Stimulated activated CD8-positive, alpha-beta memory T cell treated with anti-CD3 and anti-CD28 coated beads, Interleukin-7, amount 100 ng/mL, for 48 hours (primary cell): ENCODE data around the gene ADNP.
"Not testable (repeated sequence)": the region's sequence is repeated elsewhere in the genome, so short reads cannot be mapped to it uniquely, and the experiment has no call there.

Source experiments
- DNase-seq, 2 donors: peaks; one replicate each; pipeline ENCODE4 v3.0.0-alpha.2; 2020; ENCODE audit warnings: low read depth in 1 of 2; ENCODE audit errors: extremely low read depth in 1 of 2

ADNP gene

GRCh38 chr20:50903353-50904051, 27.7 kb downstream of the ADNP start:
- no peak for DNase-seq

DNA sequence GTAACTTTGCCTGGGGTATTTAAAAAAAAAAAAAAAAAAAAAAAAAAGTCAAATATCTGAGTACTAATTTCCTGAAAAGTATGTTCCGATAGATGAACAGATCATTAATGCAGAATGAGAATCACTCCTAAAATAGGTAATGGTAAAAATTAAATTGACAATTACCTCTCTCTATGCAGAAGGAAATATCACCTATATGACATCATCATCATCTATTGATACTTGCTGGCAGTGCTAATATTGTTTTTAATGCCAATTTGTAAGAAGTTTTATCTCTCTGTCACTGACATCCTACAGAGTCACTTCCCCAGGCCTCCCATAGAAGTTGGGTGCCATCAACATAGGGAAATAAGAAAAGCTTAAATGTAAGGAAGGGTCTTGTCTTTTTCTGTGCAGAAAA, 29.9 kb downstream of the ADNP start:
- no peak for DNase-seq

GRCh38 chr20:50900261-50900660, 31.0 kb downstream of the ADNP start:
- DNase-seq: no peak

- DNase-seq: no peak
These were observed 32.8 kb downstream of the ADNP start for GRCh38 chr20:50898475-50898874.

DNA sequence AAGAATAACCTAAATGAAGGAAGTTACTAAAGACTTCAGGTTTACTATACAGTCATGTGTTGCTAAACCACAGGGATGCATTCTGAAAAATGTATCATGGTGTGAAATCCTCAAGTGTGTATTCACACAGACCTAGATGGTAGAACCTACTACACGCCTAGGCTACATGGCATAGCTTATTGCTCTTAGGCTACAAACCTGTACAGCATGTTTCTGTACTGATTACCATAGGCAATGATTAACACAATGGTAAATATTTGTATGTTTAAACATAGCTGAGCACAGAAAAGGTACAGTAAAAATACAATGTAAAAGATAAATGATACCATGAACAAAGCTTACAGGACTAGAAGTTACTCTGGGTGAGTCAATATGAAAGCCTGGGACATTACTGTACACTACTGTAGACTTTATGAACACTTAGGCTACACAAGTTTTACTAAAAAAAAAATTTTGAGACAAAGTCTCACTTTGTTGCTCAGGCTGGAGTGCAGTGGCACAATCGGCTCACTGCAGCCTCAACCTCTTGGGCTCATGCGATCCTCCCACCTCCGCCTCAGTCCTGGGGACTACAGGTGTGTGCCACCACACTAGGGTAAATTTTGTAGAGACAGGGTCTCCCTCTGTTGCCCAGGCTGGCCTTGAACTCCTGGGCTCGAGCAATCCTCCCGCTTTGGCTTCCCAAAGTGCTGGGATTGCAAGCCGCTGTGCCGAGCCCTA, 36.0 kb downstream of the ADNP start:
- DNase-seq: no peak

- DNase-seq: no peak
These were observed 37.6 kb downstream of the ADNP start for GRCh38 chr20:50893620-50894019.

- no peak for DNase-seq
These were observed 38.8 kb downstream of the ADNP start for GRCh38 chr20:50892394-50892793.

DNA sequence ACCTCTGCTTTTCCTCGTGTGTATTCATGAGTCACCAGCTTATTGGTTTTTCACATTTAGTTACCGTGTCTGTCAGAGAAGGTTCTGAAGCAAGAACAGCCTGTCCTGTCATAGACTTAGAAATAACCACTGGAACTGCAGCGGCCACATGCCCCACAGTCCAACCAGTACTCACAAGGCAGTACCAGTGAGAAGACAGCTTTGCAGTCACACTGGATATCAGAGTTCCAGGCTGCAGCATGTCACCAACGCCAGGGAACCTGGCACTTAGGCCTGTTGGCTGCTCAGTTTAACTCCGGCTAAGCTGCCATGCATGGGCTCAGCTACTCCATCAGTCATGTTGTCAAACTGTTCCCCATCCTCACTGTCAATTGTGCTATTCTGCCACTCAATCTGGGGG, 40.1 kb downstream of the ADNP start:
- no peak for DNase-seq

DNA sequence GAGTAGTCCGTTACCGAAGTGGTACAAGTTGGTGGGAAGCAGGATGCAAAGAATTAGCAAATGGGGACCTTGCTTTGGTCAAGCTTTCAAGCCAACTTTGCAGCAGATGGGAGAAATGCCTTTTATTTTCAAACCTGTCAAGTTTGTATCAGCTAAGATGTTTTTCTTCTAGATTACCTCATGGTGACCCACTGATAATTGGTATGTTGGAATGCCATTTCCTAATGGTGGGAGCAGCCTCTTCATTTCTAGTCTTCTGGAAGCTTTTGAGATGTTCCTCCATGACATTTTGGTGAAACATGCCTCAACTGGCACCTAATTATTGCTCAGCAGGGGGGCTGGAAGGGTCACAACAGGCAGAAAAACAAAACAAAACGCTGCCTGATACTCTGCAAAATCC, 43.7 kb downstream of the ADNP start:
- no peak for DNase-seq

DNA sequence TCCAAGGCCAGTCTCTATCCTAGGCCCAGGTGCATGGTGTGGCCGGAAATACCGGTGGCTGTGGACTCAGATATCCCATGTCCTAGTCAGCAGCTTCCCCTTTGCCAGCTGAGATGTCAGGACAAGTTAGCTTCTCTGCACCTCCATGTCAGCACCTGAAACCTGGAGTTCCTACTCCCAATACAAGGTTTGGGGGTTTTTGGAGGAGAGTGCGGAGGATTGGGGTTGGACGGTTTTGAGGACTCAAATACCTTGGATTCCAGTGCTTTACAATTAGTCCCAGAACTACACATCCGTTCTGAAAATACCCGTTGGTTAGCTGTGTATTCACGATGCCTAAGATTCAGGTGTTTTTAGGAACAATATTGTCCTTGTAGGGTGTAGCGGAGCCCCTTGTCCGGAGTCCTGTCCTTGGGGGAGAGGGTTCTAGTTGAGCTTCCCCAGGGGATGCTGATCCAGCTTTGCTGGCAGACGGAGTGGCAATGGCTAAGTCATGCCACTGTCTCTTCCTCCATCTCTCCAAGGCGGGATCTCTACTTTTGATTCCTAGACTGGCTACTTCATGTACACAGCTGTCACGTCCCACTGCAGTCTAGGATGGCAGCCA, 45.0 kb downstream of the ADNP start:
- DNase-seq: no peak

- no peak for DNase-seq
These were observed 45.5 kb downstream of the ADNP start for GRCh38 chr20:50885781-50886180.

DNA sequence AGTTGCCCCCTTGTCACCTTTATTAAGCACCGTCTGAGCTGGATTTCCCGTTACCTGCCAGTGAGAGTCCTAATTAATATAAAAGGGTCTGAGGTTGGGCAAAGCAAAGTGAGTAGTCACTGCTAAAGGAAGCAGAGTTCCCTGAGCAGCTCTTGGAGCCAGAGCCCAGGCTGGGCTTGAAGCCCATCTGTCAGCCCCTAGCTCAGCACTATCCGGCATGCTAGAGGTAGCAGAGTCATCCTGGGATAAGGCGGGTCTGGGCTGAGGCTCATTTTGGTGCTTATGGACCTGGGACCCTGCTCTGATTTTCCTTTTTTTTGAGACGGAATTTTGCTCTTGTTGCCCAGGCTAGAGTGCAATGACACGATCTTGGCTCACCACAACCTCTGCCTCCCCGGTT, 46.2 kb downstream of the ADNP start:
- no peak for DNase-seq

- DNase-seq: no peak
These were observed 47.4 kb downstream of the ADNP start for GRCh38 chr20:50883856-50884255.

DNA sequence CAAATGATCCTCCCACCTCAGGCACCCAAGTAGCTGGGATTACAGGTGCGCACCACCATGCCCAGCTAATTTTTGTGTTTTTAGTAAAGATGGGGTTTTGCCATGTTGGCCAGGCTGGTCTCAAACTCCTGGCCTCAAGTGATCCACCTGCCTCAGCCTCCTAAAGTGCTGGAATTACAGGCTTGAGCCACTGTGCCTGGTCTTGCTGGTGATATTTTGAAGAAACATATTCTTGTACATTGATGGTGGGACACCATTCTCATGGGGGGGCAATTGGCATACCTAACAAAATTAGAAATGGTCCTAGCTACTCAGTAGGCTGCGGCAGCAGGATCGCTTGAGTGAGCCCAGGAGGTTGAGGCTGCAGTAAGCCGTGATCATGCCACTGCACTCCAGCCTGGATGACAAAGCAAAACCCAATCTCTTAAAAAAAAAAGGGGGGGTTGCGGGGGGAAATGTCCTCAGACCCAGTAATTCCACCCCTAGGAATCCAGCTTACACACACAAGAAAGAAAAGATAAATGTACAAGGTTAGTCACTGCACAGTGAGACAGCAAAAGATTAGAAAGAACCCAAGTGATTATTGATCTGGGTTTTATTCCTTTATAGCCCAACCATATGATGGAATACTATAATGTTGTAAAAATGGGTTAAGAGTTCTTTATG, 49.3 kb downstream of the ADNP start:
- DNase-seq: not testable (repeated sequence)

DNA sequence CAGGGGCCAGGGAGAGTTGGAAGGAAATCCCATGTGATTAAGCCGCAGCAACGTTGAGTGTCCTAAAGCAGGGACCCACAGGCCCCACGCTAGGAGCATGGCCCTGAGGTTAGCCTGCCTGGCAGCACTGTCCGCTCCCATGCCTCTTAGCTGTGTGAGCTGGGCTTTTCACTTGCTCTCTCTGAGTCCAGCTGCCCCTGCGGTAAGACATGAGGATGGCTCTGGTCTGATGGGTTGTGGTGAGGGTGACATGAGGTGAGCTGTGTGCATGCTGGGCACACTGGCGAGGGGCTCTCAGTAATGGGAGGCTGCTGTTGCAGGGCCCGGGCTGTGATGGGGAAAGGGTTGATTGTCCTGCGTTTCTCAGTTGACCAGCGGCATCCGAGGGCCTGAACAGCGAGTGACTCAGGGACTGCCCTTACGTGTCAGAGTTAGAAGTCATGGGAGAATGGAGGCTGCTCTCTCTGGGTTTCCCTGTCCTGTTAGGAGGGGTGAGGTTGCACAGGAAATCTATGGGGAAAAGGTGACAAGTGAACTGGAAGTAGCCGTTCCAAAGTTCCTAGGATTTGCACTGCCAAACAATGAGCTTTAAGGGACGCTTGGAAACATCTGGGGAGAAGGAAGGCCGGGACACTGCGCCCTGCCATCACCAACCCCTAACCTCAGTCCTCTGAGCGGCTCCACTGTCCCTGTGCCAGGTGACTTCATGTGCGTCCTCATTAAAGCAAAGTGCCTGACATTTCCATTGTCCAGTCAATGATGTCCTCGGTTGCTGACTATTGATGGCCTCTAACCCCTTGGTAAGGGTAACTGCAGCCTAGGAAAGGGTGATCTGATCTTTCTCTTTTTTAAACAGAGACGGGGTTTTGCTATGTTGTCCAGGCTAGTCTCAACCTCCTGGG, 51.3 kb downstream of the ADNP start:
- DNase-seq: no peak

- no peak for DNase-seq
These were observed 53.9 kb downstream of the ADNP start for GRCh38 chr20:50877232-50877743.

DNA sequence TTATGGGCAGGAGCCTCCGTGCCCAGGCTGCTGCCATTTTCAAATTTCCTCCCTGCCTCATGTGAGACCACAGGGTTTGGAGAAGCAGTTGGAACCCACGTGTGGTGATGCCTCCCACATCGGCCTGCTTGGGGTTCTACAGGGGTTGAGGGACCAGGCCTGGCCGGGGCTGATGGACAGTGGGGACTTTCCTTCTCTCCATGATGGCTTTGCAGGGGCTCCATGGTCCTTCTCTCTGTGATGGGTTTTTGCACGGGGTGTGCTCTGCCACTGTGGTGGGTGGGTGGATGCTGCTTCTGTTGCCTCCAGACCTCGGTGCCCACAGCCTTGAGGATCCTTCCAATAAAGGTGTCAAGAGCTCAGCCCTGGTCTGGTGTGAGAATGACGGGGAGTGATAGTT, 54.4 kb downstream of the ADNP start:
- no peak for DNase-seq

DNA sequence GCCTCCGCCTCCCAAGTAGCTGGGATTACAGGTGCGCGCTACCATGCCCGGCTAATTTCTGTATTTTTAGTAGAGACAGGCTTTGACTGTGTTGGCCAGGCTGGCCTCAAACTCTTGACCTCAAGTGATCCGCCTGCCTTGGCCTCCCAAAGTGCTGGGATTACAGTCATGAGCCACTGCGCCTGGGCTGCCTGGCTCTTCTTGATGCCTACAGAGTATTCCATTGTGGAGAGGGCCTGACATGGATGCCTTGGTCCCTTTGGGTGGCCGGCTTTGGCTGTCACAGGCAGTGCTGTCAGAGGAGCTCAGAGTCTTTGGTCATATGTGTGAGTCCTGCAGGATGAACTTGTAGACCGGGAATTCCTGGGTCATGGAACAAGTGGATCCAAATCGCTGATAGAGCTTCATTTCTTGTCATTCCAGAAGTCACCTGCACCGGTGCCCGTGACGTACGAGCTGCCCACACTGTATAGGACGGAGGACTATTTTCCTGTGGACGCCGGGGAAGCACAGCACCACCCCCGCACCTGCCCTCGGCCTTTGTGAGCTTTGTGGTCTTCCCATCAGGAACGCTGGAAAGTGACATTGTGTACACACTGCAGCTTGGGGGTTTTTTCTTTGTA, 55.1 kb downstream of the ADNP start:
- DNase-seq: no peak

DNA sequence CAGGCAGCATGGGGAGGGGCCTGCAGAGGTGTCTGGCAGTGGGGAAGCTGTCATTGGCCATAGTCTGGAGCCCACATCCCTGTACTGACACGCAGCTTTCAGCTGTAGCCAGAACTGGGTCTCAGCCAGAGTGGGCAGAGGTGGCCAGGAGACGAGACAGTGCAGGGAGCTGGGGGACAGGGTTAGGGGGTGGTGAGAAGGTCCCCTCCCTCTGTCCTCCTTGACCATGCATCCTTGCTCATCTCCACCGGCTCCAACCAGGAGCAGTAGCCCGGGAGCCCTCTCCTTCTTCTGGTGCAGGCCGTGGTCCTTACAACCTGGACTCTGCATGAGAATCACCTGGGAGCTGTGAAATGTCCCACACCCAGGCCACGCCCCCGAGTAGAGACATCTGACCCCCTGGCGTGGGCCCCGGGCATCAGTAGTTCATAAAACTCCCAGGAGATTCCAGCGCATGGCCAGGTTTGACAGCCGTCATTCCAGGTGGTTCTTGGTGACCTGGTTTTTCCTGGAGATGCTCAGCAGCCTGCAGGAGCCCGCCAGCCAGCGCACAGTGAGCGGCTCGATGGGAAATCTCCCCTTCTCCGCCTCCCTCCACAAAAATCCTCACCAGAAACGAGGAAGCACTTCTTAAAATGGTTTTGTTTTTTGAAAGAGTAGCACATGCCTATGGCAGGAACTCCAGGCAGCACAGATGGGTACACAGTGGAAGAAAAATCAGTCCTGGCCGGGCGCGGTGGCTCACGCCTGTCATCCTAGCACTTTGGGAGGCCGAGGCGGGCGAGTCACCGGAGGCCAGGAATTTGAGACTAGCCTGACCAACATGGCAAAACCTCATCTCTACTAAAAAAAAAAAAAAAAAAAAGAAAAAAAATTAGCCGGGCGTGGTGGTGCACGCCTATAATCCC, 56.2 kb downstream of the ADNP start:
- no peak for DNase-seq
